Middle frontal gyrus (tissue), 1 donor: ENCODE data around the gene CNTNAP2.
"Not testable (repeated sequence)": the region's sequence is repeated elsewhere in the genome, so short reads cannot be mapped to it uniquely, and the experiment has no call there.

ENCODE experiments used
- DNase-seq: peaks from one replicate; pipeline ENCODE4 v3.0.0-alpha.2; 2015; ENCODE audit warnings: low spot score; ENCODE audit errors: extremely low spot score

The CNTNAP2 gene

DNA sequence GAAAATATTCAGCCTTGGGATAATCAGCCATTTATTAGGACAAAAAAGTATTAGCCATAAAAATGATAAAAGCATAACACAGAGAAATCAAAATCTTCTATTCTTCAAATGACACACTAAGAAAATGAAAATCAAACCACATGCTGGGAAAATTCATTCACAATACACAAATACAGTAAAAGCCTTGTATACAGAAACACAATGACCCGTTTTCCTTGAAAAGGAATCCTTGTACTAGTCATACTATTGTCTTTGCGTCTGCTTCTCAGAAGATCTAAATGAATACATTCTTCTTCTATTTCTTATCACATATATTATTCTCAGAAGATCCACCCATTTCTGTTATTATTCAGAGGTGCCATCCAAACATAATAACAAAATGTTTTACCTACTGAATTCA, 749.1 kb downstream of the CNTNAP2 start:
- DNase-seq, result no peak

GRCh38 chr7:146874722-146875121, 758.1 kb downstream of the CNTNAP2 start:
- no peak for DNase-seq

DNA sequence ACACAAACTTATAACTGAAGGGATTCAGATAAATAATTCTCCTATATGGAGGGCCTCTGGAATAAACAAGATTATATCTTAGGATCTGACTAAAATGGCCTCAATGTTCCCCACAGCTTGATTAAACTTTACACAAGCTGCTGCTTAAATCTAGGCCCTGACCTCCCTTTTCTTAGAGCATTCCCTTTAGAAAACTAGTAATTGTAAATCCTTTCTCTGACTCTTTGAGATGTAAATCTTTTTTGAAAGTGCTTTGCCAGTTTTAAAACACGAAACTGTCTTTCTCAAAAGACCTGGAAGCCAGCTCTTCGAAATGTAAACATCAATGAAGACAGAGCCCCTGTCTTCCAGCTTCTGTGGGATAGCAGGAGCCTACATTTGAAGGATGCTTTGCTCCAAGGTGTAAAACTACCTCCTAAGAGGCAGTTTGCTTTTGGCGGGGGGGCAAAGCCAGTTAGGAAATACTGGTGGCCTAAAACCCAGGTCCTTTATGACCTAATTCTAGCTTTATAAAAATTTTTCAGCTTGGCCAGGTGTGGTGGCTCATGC, 758.7 kb downstream of the CNTNAP2 start:
- DNase-seq, result no peak

DNA sequence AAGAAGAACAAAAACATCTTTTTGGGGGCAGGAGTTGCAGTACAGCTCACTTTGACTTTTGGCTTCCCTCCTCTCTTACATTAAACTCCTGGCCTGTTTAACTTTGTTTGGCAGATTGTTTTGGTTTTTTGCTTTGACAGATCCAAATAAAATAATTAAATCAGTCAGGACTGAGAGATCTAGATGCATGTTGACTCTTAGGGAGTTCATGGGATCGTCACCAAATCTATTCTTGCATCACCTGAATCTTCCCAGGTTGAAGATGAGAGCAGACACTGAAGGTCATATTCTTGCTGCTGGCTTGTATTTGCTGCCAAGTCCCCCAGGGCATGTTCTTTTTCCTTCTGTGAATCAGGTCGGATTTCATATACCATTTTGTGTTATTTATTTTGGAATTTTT, 759.4 kb downstream of the CNTNAP2 start:
- no peak for DNase-seq

- no peak for DNase-seq
These were observed 759.8 kb downstream of the CNTNAP2 start for GRCh38 chr7:146876411-146876810.

GRCh38 chr7:146878901-146879300, 762.3 kb downstream of the CNTNAP2 start:
- DNase-seq, result no peak

DNA sequence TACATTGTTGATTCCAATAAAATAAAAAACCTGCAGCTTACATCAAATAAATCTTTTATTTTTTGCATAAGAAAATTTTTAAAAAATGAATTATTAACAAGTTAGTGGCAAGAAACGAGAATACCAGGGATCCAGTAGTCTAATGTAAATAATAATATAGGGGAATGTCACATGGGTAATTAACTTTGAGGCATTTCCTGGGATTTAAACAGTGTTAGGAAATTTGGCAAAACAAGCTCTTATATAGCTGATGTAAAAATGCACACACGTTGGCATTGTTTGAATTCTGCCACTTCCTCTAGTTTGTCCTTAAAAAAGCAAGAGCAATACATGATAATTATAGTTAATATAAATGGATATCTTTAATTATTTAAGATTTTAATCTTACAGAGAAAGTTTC, 768.6 kb downstream of the CNTNAP2 start:
- DNase-seq, result no peak

DNA sequence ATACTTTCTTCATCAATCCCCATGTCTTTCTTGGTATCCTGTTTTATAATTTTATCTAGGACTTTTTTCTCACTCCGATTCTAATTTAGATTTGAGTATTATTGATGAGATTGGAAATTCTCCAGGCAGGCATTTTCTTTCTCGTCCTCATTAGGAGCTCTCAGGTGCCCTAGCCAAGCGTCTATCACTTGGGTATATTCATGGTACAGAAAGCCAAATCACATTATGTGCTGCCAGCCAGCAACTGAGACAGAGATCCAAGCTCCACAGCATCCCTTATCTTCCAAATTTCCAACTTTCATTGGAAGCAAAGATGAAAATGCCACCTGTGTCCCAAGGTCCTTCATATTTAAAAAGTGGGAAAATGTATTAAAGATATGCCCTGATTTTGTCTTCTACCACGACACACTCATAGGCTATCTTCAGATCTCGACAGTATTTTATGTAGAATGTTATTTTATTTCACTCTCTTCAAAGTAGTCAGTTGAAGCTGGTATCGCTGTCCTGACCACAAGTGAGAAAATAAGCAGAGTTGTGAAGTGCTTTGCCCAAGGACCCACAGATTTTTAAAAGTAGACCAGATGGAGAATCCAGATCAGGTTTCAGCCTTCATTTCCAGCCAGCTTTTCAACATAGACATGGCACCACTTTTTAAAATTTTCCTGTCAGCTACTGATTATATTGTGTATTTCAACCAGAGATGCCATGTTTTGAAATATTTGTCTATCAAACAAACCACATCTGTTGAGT, 773.4 kb downstream of the CNTNAP2 start:
- DNase-seq, result no peak

DNA sequence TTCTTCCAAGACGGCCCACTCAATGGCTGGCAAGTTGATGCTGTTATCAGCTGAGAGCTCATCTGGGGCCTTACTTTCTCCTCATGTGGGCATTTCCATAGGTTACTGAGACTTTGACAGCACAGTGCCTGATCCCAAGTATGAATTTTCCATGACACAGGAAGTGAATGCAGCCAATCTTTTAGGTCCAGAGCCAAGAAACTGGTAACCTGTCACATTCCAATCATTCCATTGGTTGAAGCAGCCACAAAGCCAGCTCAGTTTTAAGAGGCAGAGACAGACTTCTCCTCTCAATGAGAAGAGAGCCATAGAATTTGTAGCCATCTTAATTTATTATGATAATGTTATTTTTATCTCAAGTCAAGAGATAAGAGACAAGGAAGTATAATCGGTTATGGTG, 775.5 kb downstream of the CNTNAP2 start:
- DNase-seq, result no peak

- no peak for DNase-seq
These were observed 778.3 kb downstream of the CNTNAP2 start for GRCh38 chr7:146894927-146895326.

DNA sequence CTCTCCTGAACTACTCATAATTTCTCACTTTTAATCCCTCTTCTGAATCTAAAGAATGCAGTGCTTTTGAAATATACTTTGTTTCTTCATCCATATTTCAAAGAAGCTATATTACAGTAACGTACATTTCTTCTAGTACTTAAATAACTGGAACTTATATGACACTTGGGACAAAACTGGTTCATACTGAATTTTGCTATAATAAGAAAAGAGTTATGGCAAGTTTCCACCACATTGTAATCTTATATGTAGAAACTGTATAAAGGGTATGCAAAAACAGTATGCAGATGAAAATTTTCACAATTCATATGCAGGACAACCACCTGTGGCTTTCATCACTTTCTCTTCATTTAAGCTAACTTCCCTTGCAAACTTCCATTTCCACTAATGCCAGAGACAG, 785.7 kb downstream of the CNTNAP2 start:
- no peak for DNase-seq

GRCh38 chr7:146902728-146903127, 786.1 kb downstream of the CNTNAP2 start:
- no peak for DNase-seq

- DNase-seq, result not testable (repeated sequence)
These were observed 789.1 kb downstream of the CNTNAP2 start for GRCh38 chr7:146905746-146906145.

DNA sequence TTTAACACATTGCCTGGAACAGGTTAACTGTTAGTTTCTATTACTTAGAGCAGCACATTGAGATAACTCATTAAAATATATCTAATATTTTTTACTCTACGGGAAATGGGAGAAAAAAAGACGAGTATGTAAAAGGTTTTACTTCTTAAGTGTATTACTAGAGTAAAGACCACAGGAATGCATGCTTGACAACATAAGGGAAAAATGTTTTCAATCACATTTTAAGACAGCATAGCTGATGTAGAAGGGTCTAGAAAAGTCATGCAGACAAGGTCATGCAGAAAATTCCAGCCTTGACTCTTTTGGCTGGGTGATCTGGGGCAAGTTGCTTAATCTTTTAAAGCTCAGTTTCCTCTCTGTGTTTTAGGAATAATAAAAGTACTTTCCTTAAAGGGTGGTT, 806.2 kb downstream of the CNTNAP2 start:
- DNase-seq, result no peak

GRCh38 chr7:146926841-146927240, 810.2 kb downstream of the CNTNAP2 start:
- no peak for DNase-seq

DNA sequence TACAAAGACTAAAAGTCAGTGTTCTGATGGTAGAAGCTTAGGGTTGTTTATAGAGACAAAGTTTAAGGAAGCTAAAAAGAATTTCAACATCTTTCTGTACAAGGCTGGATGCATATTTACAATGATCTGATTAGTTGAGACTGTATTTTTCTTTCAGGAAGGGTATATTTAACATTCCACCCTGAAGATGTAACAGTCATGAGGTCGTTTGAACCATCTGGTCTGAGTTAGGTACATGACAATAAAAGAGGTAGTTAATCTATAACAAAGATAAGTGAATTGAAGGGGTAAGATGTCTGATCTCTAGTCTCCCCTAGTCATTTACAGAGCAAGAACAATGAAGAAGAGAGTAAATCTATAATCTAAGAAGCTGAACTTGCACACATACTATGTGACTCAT, 821.2 kb downstream of the CNTNAP2 start:
- no peak for DNase-seq

DNA sequence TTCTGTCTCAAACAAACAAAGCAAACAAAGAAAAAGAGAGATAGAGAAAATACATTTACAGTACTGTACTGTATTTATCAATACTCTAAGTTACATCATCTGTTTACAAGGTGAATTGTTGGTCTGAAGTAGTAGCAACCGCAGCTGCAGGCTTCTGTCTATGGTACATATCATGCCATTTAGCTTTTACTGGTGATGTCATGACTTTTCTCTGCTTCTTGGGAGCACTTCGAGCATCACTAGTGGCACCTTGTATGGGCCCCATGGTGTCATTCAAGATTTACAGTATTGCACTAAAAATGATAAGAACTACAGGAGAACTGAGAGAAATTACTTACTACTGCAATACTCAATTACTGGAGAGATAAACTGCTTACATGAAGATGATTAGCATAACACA, 826.9 kb downstream of the CNTNAP2 start:
- DNase-seq, result no peak

GRCh38 chr7:146948703-146949102, 832.1 kb downstream of the CNTNAP2 start:
- DNase-seq, result no peak

DNA sequence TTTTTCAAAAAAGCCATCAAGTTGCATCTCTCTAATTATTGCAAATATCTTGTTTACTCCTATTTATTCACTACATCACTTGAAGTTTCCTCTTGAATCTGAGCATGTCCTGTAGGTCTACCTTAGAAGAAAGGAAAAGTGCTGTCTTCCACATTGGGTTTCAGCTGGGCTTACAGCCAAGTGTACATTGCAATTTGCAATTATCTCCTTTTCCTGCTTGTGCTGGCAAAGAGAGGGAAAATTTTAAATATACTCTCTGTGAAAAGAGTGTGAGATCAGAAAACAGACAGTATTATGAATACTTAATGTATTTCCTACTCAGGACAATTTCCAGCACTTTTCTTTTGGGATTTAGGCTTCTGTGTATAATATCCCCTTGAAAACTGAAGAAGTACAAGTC, 839.7 kb downstream of the CNTNAP2 start:
- DNase-seq, result no peak

- DNase-seq, result no peak
These were observed 840.3 kb downstream of the CNTNAP2 start for GRCh38 chr7:146956853-146957252.

- no peak for DNase-seq
These were observed 844.3 kb downstream of the CNTNAP2 start for GRCh38 chr7:146960773-146961391.

DNA sequence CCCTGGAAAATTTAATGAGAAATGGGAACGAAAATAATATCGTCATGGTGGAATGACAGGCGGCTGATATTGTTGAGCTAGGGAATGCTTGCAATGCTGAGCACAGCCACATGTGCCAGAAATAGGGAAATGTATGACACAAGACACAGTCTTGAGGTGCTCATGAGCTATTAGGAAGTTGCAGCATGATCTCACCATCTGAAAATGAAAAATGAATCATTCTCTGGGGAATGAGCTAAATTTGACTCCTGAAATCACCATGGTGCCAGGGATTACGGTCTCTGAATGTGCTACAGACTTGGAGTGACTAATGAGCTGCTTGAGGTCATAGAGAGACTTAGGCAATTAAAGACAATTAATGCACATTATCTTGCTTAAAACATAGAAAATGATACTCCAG, 845.0 kb downstream of the CNTNAP2 start:
- DNase-seq, result no peak

GRCh38 chr7:146966274-146966673, 849.7 kb downstream of the CNTNAP2 start:
- no peak for DNase-seq
